Fibroblast of gingiva (primary cell): ENCODE measurements around the gene KCNJ16.
A peak's percentile ranks its signal among the peaks of the same experiment; 100 is the strongest.

Experiments used
- DNase-seq: peaks from one replicate; pipeline ENCODE4 v3.0.0-alpha.2; 2011; ENCODE audit warnings: low read depth

KCNJ16 gene

DNA sequence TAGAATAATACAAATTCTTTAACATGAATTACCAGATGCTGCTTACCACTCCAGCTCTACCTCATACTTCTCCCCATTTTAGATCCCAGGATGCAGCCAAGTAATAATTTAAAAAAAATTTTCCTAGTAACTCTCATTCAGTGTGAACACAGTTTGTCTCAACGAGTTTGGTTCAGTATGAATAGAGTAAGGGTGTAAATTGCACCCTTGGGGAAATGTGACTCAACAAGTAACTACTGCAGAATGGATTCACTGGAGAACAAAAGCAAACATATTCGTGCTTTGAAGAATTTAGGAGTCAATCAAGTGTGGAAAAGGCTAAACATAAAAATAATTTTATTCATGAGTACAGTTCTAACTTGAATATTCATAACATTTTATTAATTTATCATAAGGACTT is 23.0 kb downstream of the KCNJ16 start:
- no peak for DNase-seq

DNA sequence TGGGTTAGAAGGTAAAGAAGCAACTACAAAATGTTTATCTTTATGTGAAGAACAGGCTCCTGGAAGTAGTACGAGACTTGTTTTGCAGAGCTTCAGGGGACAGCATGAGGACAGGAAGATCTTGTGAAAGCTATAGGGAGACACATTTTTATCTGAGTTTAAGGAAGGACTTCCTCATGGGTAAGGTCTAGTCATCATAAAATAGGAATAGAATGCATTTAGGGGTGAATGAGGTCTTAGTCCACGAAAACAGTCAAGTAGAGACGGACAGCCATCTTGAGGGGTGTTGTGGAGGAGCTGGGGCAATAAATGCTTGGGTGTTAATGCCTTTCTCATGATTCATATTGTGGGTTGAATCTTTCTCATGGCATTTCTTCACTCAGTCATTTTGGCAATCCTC is 24.3 kb downstream of the KCNJ16 start:
- DNase-seq: no peak

- no peak for DNase-seq
Observed at GRCh38 chr17:70099884-70100283, 24.9 kb downstream of the KCNJ16 start.

GRCh38 chr17:70100983-70101382 is 26.0 kb downstream of the KCNJ16 start:
- DNase-seq: peak; percentile 15

GRCh38 chr17:70102531-70102930 is 27.5 kb downstream of the KCNJ16 start:
- no peak for DNase-seq

- DNase-seq: no peak
Observed at GRCh38 chr17:70104791-70105523, 29.9 kb downstream of the KCNJ16 start.

GRCh38 chr17:70105641-70106040 is 30.6 kb downstream of the KCNJ16 start:
- no peak for DNase-seq

DNA sequence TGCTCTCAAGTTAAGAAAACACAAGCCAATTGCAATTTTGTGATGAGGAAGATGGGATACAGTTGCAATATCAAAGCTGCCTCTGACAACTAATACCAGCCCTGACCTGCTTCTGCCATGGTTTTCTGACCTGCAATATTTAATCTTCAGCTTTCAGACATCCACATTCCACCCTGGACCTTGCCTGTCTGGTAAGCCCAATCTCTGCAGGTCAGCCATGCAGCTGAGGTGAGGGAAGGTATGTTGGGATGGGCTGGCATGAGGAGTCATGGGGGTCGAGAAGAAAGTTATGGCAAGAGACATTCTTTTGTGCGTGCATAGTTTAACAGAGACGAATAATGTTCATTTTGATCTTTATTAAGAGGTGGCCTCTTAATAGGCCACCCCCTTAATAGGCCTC is 31.5 kb downstream of the KCNJ16 start:
- DNase-seq: no peak

- DNase-seq: peak; percentile 1
Observed at GRCh38 chr17:70107441-70107840, 32.4 kb downstream of the KCNJ16 start.

- no peak for DNase-seq
Observed at GRCh38 chr17:70107904-70108565, 33.0 kb downstream of the KCNJ16 start.

DNA sequence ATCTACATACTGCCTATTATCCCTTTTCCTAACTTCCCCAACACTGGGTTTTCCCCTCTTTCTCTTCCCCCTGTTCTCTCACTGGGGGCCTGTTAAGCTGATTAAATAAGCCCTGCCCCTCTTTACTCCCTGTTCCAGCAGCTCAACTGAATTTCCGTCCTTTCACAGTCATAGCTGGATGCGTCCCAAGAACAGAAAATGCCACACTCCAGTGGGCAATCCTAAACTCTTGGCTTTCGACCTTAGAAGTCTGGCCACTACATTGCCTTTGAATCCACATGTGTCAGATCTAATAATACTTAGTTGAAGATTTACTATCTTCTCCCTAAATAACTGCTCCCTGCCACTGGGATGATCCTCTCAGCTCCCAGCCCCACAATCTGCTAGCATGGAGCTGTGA is 34.5 kb downstream of the KCNJ16 start:
- peak; percentile 27 for DNase-seq

DNA sequence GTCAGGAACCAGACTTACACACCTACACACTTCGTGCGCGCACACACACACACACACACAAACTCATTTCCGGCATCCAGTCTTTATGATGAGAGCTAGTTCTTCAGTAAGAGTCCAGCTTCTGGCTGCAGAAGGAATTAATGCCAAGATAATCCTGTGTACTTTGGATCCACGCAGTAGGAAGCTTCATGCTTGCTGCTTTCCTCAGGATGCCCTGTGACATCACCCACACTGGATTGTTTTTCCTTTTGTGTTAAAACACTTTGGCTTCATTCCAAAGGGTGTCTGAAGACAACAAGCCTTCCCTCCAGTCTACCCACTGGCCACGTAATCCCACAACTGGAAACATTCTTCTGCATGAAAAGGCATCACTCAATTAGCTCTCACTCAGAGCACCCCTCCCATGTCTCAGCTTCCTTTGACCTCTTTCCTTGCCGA is 35.4 kb downstream of the KCNJ16 start:
- peak; percentile 51 for DNase-seq

- DNase-seq: no peak
Observed at GRCh38 chr17:70111201-70111600, 36.2 kb downstream of the KCNJ16 start.

DNA sequence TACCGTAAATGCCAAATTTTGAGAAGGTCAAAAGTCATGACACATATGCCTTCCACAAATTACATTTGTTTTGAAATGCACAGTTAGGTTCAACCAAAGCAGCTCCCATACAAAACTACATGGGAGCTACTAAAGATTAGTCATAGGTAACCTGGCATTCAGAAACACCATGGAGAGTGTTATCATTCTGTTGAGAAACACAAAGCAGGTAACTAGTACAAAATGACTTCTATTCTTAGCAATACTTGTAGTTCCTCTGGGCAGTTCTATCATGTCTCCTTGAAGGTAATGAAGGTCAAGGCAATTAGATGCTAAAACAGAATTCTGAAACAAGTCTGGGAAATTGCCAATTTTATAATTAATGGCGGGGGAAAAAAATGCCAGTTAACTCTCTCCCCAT is 39.4 kb downstream of the KCNJ16 start:
- DNase-seq: no peak

DNA sequence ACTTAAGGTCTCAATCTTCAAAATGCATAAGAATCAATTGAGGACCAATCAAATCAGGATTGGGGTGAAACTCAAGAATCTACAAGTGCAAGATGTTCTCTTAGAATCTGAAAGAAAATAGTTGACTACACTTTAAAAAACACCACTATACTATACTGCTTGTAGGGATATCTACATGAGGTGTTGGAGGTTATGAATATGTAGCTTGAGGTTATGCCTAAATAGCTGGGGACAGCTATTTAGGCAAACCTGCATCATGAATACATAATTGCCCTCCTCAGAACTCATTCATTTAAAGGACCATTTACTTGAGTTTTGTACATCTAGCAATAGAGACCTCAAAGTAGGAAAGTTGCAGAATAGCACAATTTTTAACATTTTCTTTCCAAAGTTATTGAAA is 40.1 kb downstream of the KCNJ16 start:
- DNase-seq: no peak

GRCh38 chr17:70116919-70117318 is 41.9 kb downstream of the KCNJ16 start:
- no peak for DNase-seq

DNA sequence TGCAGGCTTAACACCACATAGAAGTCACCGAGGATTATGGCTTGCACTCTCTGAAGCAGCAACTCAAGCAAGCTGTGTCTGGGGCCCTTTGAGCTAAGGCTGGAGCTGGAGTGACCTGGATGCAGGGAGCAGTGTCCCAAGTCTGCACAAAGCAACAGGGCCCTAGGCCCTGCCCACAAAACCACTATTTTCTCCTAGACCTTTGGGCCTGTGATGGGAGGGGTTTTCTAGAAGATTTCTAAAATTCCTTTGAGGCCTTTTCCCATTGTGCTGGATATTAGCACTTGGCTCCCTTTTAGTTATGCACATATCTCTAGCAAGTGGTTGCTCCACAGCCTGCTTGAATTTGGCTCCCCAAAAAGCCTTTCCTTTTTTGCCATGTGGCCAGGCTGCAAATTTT is 44.5 kb downstream of the KCNJ16 start:
- DNase-seq: no peak

DNA sequence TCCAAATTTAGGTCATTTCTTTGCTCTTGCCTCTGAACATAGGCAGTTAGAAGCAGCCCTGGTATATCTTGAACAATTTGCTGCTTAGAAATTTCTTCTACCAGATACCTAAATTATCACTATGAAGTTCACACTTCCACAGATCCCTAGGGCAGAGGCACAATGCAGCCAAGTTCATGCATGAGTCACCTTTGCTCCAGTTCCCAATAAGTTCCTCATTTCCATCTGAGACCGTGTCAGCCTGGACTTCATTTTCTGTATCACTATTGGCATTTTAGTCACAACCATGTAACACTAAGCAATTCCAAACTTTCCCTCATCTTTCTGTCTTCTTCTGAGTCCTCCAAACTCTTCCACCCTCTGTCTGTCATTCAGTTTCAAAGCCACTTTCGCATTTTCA is 45.0 kb downstream of the KCNJ16 start:
- no peak for DNase-seq

GRCh38 chr17:70120425-70120824 is 45.4 kb downstream of the KCNJ16 start:
- no peak for DNase-seq

DNA sequence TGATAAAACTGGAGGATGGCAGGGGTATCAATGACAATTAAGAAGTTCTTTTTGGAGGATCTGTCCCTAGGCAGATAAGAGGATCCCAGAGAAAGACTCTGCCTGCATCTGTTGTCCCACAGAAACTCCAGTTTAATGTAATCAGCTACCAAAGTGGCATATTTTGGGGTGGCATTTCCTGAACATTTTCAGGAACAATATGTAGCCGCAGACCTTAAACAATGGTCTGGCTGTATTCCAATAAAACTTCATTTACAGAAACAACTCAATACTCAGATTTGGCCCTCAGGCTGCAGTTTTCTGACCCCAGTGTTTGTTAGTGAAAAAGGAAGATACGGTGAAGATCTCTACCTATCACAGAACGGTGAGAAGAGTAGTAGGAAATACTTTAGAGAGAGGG is 46.1 kb downstream of the KCNJ16 start:
- no peak for DNase-seq

- no peak for DNase-seq
Observed at GRCh38 chr17:70123193-70123592, 48.2 kb downstream of the KCNJ16 start.

GRCh38 chr17:70124723-70125122 is 49.7 kb downstream of the KCNJ16 start:
- no peak for DNase-seq

- DNase-seq: no peak
Observed at GRCh38 chr17:70127221-70127873, 52.3 kb downstream of the KCNJ16 start.
